ENCODE data around the gene EHD3.
"Not testable (repeated sequence)": the region's sequence is repeated elsewhere in the genome, so short reads cannot be mapped to it uniquely, and the experiment has no call there.

DNA sequence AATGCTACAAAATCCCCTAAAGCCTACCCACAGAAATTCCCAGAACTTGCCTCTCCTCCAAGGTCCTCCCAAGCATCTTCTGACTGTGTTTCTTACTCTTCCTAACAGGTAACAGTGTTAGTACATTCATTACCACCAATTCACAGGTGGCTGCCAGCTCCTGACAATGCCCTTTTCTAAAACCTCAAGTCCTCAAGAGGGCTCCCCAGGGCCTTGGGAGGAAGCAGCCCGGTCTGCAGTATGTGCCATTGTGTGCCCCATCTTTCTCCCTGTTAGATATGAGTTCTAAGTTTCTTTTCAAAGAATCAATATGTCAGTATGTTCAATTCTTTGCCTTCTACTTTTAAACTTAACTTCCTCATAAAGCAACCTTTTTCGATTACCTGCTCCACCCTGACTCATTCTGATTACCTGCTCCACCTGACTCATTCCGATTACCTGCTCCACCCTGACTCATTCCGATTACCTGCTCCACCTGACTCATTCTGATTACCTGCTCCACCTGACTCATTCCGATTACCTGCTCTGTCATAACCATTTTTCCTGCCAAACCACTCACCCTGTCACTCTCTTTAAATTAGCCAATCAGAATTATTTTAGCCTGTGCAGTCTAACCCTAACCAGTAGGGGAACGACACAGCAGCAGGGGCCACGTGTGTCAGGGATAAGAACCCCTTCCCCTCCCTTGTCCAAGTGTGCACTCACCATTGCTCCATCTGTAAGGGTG is 49.4 kb downstream of the EHD3 start:
- TF ChIP-seq POLR2AphosphoS5 (IDR thresholded peaks at IDR 0.05) = not testable (repeated sequence)
- TF ChIP-seq, protein P1, sequence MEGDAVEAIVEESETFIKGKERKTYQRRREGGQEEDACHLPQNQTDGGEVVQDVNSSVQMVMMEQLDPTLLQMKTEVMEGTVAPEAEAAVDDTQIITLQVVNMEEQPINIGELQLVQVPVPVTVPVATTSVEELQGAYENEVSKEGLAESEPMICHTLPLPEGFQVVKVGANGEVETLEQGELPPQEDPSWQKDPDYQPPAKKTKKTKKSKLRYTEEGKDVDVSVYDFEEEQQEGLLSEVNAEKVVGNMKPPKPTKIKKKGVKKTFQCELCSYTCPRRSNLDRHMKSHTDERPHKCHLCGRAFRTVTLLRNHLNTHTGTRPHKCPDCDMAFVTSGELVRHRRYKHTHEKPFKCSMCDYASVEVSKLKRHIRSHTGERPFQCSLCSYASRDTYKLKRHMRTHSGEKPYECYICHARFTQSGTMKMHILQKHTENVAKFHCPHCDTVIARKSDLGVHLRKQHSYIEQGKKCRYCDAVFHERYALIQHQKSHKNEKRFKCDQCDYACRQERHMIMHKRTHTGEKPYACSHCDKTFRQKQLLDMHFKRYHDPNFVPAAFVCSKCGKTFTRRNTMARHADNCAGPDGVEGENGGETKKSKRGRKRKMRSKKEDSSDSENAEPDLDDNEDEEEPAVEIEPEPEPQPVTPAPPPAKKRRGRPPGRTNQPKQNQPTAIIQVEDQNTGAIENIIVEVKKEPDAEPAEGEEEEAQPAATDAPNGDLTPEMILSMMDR (IDR thresholded peaks at IDR 0.05 in 8 of 11, conservative IDR thresholded peaks at IDR 0.05 in 3 of 11) = not testable (repeated sequence)

Data from spleen (tissue), 7 donors.